CD4-positive, alpha-beta memory T cell (primary cell): ENCODE results near the gene TC2N. TPM values are rescaled to one million over a fixed set of nuclear protein-coding genes. Genes with fewer than 3 reads are reported as not detected.
A peak's percentile ranks its signal among the peaks of the same experiment; 100 is the strongest.
"Not testable (repeated sequence)": the region's sequence is repeated elsewhere in the genome, so short reads cannot be mapped to it uniquely, and the experiment has no call there.

Experiments
- CTCF ChIA-PET: fragments of 350-600 bp; sonication (Branson Sonifier 250); formaldehyde crosslinking; loops from one replicate; lab custom pipeline; 2021; ENCODE audit warnings: inconsistent platforms; ENCODE audit not compliant: partially characterized antibody; lab: Charles Lee
- POLR2A ChIA-PET: fragments of 350-600 bp; sonication (Branson Sonifier 250); formaldehyde crosslinking; loops from one replicate; lab custom pipeline; 2021; ENCODE audit not compliant: partially characterized antibody; lab: Charles Lee
- DNase-seq, 5 donors: peaks; one replicate each; pipeline versions ENCODE4 v3.0.0 to v3.0.0-alpha.2; 2020 to 2022; ENCODE audit warnings: mixed read lengths in 1 of 5
- H3K27ac ChIP-seq: one replicate; pipeline ENCODE4 v1.7.0; 2013; ENCODE audit warnings: low read depth, low read length
- H3K27me3 ChIP-seq: 2 replicates; pipeline ENCODE4 v1.7.0; 2013; ENCODE audit warnings: mild to moderate bottlenecking, low read length, moderate library complexity; ENCODE audit not compliant: insufficient read depth
- H3K36me3 ChIP-seq: 2 replicates; pipeline ENCODE4 v1.7.0; 2013; ENCODE audit warnings: mild to moderate bottlenecking, low read length, moderate library complexity; ENCODE audit not compliant: insufficient read depth
- H3K4me1 ChIP-seq: 2 replicates; pipeline ENCODE4 v1.7.0; 2013; ENCODE audit warnings: mild to moderate bottlenecking, low read length, moderate library complexity; ENCODE audit not compliant: insufficient read depth
- H3K4me3 ChIP-seq, 2 donors: one replicate each; pipeline ENCODE4 v1.7.0; 2013; ENCODE audit warnings: low read length in 2 of 2, mild to moderate bottlenecking in 1 of 2
- H3K9me3 ChIP-seq, 2 donors: one replicate each; pipeline ENCODE4 v1.7.0; 2013; ENCODE audit warnings: low read length in 2 of 2, control low read depth in 1 of 2; ENCODE audit not compliant: control insufficient read depth in 1 of 2
- H3K27ac Mint-ChIP-seq, 7 donors: one replicate each; pipeline ENCODE4 v1.8.0; 2020 to 2021; ENCODE audit warnings: mixed read lengths in 7 of 7, mild to moderate bottlenecking in 6 of 7, inconsistent platforms in 3 of 7, moderate library complexity in 3 of 7
- H3K27me3 Mint-ChIP-seq, 2 donors: one replicate each; pipeline ENCODE4 v1.8.0; 2020 to 2021; ENCODE audit warnings: mixed read lengths in 2 of 2
- H3K36me3 Mint-ChIP-seq, 2 donors: one replicate each; pipeline ENCODE4 v1.8.0; 2020 to 2021; ENCODE audit warnings: mixed read lengths in 2 of 2, inconsistent platforms in 1 of 2, mild to moderate bottlenecking in 1 of 2
- H3K4me1 Mint-ChIP-seq, 4 donors: one replicate each; pipeline ENCODE4 v1.8.0; 2020 to 2021; ENCODE audit warnings: mixed read lengths in 4 of 4, mild to moderate bottlenecking in 1 of 4
- H3K4me3 Mint-ChIP-seq, 8 donors: one replicate each; pipeline ENCODE4 v1.8.0; 2020 to 2021; ENCODE audit warnings: mixed read lengths in 8 of 8, mild to moderate bottlenecking in 7 of 8, moderate library complexity in 6 of 8, inconsistent platforms in 3 of 8
- H3K9me3 Mint-ChIP-seq, 8 donors: one replicate each; pipeline ENCODE4 v1.8.0; 2020 to 2021; ENCODE audit warnings: mixed read lengths in 8 of 8, mild to moderate bottlenecking in 5 of 8, inconsistent platforms in 3 of 8, moderate library complexity in 1 of 8
- intact Hi-C: fragments of 100-400 bp; cut with micrococcal nuclease; formaldehyde crosslinking; loops from one replicate; pipeline ENCODE4 v1.15.1; 2023
- polyA plus RNA-seq, 2 donors: library from polyadenylated mRNA; unstranded; fragments of 300-500 nt; fragmentation: Illumina TruSeq; gene quantifications; one replicate each; pipeline ENCODE4 v1.2.3, GENCODE V29; 2021
- total RNA-seq, 2 experiments: library from RNA; stranded (reverse); gene quantifications; one replicate each; pipeline ENCODE4 v1.2.3, GENCODE V29; 2021

Gene TC2N
- total and polyA plus RNA-seq, 4 experiments from 2014 or later = 234 to 325 (median 291) TPM

DNA sequence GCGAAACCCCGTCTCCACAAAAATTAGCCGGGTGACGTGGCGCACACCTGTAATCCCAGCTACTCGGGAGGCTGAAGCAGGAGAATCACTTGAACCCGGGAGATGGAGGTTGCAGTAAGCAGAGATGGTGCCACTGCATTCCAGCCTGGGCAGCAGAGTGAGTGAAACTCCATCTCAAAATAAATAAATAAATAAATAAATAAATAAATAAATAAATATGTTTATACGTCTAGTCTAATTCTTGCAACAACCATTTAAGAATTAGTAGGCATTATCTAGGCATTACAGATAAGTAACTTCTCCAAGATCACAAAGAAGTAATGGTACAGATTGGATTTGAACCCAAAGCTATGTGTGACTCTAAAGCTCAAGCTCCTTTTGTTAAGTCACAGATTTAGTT is 22.3 kb downstream of the TC2N start:
- not testable (repeated sequence) for H3K9me3 ChIP-seq
- POLR2A ChIA-PET = interaction anchor here (0.7 to 3.6 kb wide), 12 partner anchors 9 to 66 kb away, joined by 3 to 31 read pairs (median 10); partner anchors contain the start of gene TC2N

GRCh38 chr14:91844029-91844428 is 23.3 kb downstream of the TC2N start:
- ChIA-PET CTCF (interaction anchor here (0.7 to 2.5 kb wide), 3 partner anchors 41 to 67 kb away, joined by 4 to 10 read pairs (median 5); no protein-coding TSS in a partner anchor), POLR2A (interaction anchor here (1.2 to 3.6 kb wide), 7 partner anchors 8 to 23 kb away, joined by 3 to 31 read pairs (median 11); partner anchors contain the start of gene TC2N)
- Histone ChIP-seq H3K36me3 (peaks cover 15% of the 10 kb centered on the region), H3K9me3 (peaks cover 0 to 3% of the 10 kb centered on the region in 2 donors), H3K4me3 (no peak overlapping the region), H3K27ac (no peak overlapping the region), H3K4me1 (peaks cover 59% of the 10 kb centered on the region), H3K27me3 (no peaks in the 10 kb centered on the region)
- Mint-ChIP-seq H3K36me3 (peaks cover 63 to 76% of the 10 kb centered on the region in 2 donors), H3K27me3 (no peaks in the 10 kb centered on the region), H3K9me3 (no peaks in the 10 kb centered on the region), H3K4me3 (no peak overlapping the region), H3K4me1 (peaks cover 55 to 87% (median 75%) of the 10 kb centered on the region in 4 donors), H3K27ac (peak overlapping the region in 2 of 7 donors; percentile 29 to 41)
- no peak for DNase-seq
- intact Hi-C loops = no loop called here

More for the DNA sequence above, 22.3 kb downstream of the TC2N start:
- Histone ChIP-seq H3K36me3 (peaks cover 15% of the 10 kb centered on the region), H3K4me1 (peaks cover 53% of the 10 kb centered on the region)
- H3K27ac ChIP-seq, DNase-seq, H3K4me3 ChIP-seq, H3K4me3 Mint-ChIP-seq, H3K27ac Mint-ChIP-seq, H3K9me3 Mint-ChIP-seq, intact Hi-C loops, H3K27me3 ChIP-seq, H3K27me3 Mint-ChIP-seq: not testable (repeated sequence)
- CTCF ChIA-PET = interaction anchor here (1.1 to 2.6 kb wide), 7 partner anchors 11 to 195 kb away, joined by 3 to 13 read pairs (median 4); no protein-coding TSS in a partner anchor
- peaks cover 58 to 74% of the 10 kb centered on the region in 2 donors for H3K36me3 Mint-ChIP-seq
- peaks cover 54 to 86% (median 70%) of the 10 kb centered on the region in 4 donors for H3K4me1 Mint-ChIP-seq

DNA sequence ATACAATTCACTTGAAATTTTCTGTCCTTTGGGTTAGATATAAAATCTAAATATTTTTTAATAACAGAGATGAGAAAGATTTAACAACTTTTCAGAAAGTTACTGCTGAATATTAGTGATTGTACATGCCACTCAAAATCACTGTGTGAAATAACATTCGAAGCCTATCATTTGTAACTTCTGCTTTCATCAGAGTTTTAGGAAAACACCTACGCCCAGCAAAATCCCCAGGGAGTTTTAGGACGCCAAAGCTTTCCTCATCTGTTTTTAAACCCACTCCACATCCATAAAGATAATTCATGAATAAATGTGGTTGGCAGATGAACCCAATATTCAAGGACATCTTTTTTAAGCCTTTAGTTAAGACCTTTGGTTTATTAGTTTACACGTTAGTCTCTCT is 23.9 kb downstream of the TC2N start:
- H3K4me1 Mint-ChIP-seq = peaks cover 53 to 87% (median 75%) of the 10 kb centered on the region in 4 donors
- Histone ChIP-seq H3K4me3 (no peak overlapping the region), H3K36me3 (peaks cover 13% of the 10 kb centered on the region), H3K4me1 (peaks cover 57% of the 10 kb centered on the region), H3K9me3 (peaks cover 0 to 3% of the 10 kb centered on the region in 2 donors), H3K27ac (no peak overlapping the region), H3K27me3 (no peaks in the 10 kb centered on the region)
- CTCF ChIA-PET = interaction anchor here (2.5 kb wide), 1 partner anchor 68 kb away, joined by 10 read pairs; no protein-coding TSS in a partner anchor
- H3K4me3 Mint-ChIP-seq = no peak overlapping the region
- no peaks in the 10 kb centered on the region for H3K27me3 Mint-ChIP-seq
- POLR2A ChIA-PET = interaction anchor here (1.3 to 3.1 kb wide), 3 partner anchors 13 to 24 kb away, joined by 4 to 12 read pairs (median 11); partner anchors contain the start of gene TC2N
- peaks cover 62 to 76% of the 10 kb centered on the region in 2 donors for H3K36me3 Mint-ChIP-seq
- intact Hi-C loops = no loop called here
- peak overlapping the region in 3 of 7 donors; percentile 29 to 40 (median 32) for H3K27ac Mint-ChIP-seq
- H3K9me3 Mint-ChIP-seq = no peaks in the 10 kb centered on the region
- DNase-seq = no peak

- Histone ChIP-seq H3K9me3 (peaks cover 0 to 3% of the 10 kb centered on the region in 2 donors), H3K4me1 (peaks cover 59% of the 10 kb centered on the region), H3K4me3 (no peak overlapping the region), H3K36me3 (peaks cover 13% of the 10 kb centered on the region), H3K27ac (no peak overlapping the region), H3K27me3 (no peaks in the 10 kb centered on the region)
- Mint-ChIP-seq H3K27ac (peak overlapping the region; percentile 53 to 93 (median 58)), H3K27me3 (no peaks in the 10 kb centered on the region), H3K36me3 (peaks cover 53 to 60% of the 10 kb centered on the region in 2 donors), H3K9me3 (no peaks in the 10 kb centered on the region), H3K4me3 (peak overlapping the region in 2 of 8 donors; percentile 13 to 52), H3K4me1 (peaks cover 57 to 89% (median 74%) of the 10 kb centered on the region in 4 donors)
- ChIA-PET POLR2A (interaction anchor here (1.0 to 10.4 kb wide), 9 partner anchors 12 to 32 kb away, joined by 3 to 93 read pairs (median 8); partner anchors contain the start of gene TC2N), CTCF (interaction anchor here (0.6 to 3.1 kb wide), 3 partner anchors 39 to 481 kb away, joined by 3 to 17 read pairs (median 4); no protein-coding TSS in a partner anchor)
- intact Hi-C loops = no loop called here
- DNase-seq = no peak
Measured at GRCh38 chr14:91841065-91841464, 26.3 kb downstream of the TC2N start.

GRCh38 chr14:91839749-91840148 is 27.6 kb downstream of the TC2N start:
- H3K36me3 ChIP-seq = peaks cover 13% of the 10 kb centered on the region
- no peak overlapping the region for H3K27ac ChIP-seq
- intact Hi-C loops = loop anchor here (5.0 kb wide), 1 partner anchor 53 kb away; no protein-coding TSS in a partner anchor
- ChIA-PET CTCF (interaction anchor here (1.1 to 3.1 kb wide), 3 partner anchors 25 to 71 kb away, joined by 3 to 17 read pairs (median 5); no protein-coding TSS in a partner anchor), POLR2A (interaction anchor here (0.7 to 10.4 kb wide), 10 partner anchors 9 to 33 kb away, joined by 3 to 93 read pairs (median 6); partner anchors contain the start of gene TC2N)
- Mint-ChIP-seq H3K4me3 (peak overlapping the region in 2 of 8 donors; percentile 1 to 20), H3K27me3 (no peaks in the 10 kb centered on the region), H3K27ac (peak overlapping the region in 5 of 7 donors; percentile 34 to 62 (median 42)), H3K9me3 (no peaks in the 10 kb centered on the region), H3K36me3 (peaks cover 49 to 57% of the 10 kb centered on the region in 2 donors), H3K4me1 (peaks cover 60 to 94% (median 76%) of the 10 kb centered on the region in 4 donors)
- H3K27me3 ChIP-seq = no peaks in the 10 kb centered on the region
- H3K4me3 ChIP-seq = no peak overlapping the region
- peaks cover 69% of the 10 kb centered on the region for H3K4me1 ChIP-seq
- H3K9me3 ChIP-seq = peaks cover 0 to 3% of the 10 kb centered on the region in 2 donors
- peak in 3 of 5 donors; percentile 16 to 31 (median 24) for DNase-seq

DNA sequence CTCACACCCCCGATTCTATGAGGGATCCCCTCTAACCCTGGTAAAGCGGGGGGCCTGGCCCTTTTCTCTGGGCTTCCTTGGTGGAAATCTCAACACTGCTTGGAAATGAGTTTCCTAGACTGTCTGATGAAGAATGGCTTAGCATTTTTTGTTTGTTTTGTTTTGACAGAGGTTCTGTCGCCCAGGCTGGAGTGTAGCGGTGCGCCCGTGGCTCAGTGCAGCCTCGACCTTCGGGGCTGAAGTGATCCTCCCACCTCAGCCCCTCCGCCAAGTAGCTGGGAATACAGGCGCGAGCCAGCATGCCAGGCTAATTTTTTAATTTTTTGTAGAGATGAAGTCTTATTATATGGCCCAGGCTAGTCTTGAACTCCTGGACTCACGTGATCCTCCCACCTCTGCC is 30.3 kb downstream of the TC2N start:
- H3K4me1 ChIP-seq = peaks cover 73% of the 10 kb centered on the region
- intact Hi-C loops = loop anchor here (5.0 kb wide), 1 partner anchor 55 kb away; no protein-coding TSS in a partner anchor
- POLR2A ChIA-PET = interaction anchor here (0.6 to 10.4 kb wide), 5 partner anchors 8 to 36 kb away, joined by 3 to 93 read pairs (median 51); partner anchors contain the start of gene TC2N
- H3K4me3 ChIP-seq = peak overlapping the region; percentile 34 to 63
- Mint-ChIP-seq H3K4me1 (peaks cover 65 to 94% (median 77%) of the 10 kb centered on the region in 4 donors), H3K36me3 (peaks cover 40 to 43% of the 10 kb centered on the region in 2 donors), H3K27ac (peak overlapping the region; percentile 81 to 95 (median 91)), H3K4me3 (peak overlapping the region; percentile 84 to 92 (median 88)), H3K27me3 (no peaks in the 10 kb centered on the region), H3K9me3 (no peaks in the 10 kb centered on the region)
- H3K36me3 ChIP-seq = peaks cover 8% of the 10 kb centered on the region
- H3K27me3 ChIP-seq = no peaks in the 10 kb centered on the region
- CTCF ChIA-PET = interaction anchor here (0.6 to 2.0 kb wide), 2 partner anchors 56 to 74 kb away, joined by 3 to 5 read pairs; no protein-coding TSS in a partner anchor
- no peak for DNase-seq
- H3K9me3 ChIP-seq = peaks cover 0 to 3% of the 10 kb centered on the region in 2 donors
- peak overlapping the region; percentile 68 for H3K27ac ChIP-seq
